ENCODE measurements around the gene PRND.
"Not testable (repeated sequence)": the region's sequence is repeated elsewhere in the genome, so short reads cannot be mapped to it uniquely, and the experiment has no call there.

PRND gene

GRCh38 chr20:4737857-4738627 is 16.3 kb downstream of the PRND start:
- no peak for DNase-seq (ENCODE audit: low read depth)

GRCh38 chr20:4740774-4741431 is 19.2 kb downstream of the PRND start:
- DNase-seq (ENCODE audit: low read depth) = no peak

GRCh38 chr20:4748847-4749246 is 27.1 kb downstream of the PRND start:
- no peak for DNase-seq (ENCODE audit: low read depth)

GRCh38 chr20:4749326-4749725 is 27.6 kb downstream of the PRND start:
- no peak for DNase-seq (ENCODE audit: low read depth)

- DNase-seq (ENCODE audit: low read depth) = no peak
Observed at GRCh38 chr20:4750381-4750780, 28.7 kb downstream of the PRND start.

GRCh38 chr20:4759100-4759884 is 37.6 kb downstream of the PRND start:
- DNase-seq (ENCODE audit: low read depth) = not testable (repeated sequence)

GRCh38 chr20:4763261-4763660 is 41.6 kb downstream of the PRND start:
- no peak for DNase-seq (ENCODE audit: low read depth)

- no peak for DNase-seq (ENCODE audit: low read depth)
Observed at GRCh38 chr20:4763723-4764510, 42.2 kb downstream of the PRND start.

- DNase-seq (ENCODE audit: low read depth) = no peak
Observed at GRCh38 chr20:4764805-4765204, 43.1 kb downstream of the PRND start.

GRCh38 chr20:4765681-4766080 is 44.0 kb downstream of the PRND start:
- no peak for DNase-seq (ENCODE audit: low read depth)

- no peak for DNase-seq (ENCODE audit: low read depth)
Observed at GRCh38 chr20:4766631-4767030, 44.9 kb downstream of the PRND start.

- no peak for DNase-seq (ENCODE audit: low read depth)
Observed at GRCh38 chr20:4767084-4767483, 45.4 kb downstream of the PRND start.

GRCh38 chr20:4769328-4769727 is 47.6 kb downstream of the PRND start:
- DNase-seq (ENCODE audit: low read depth) = no peak

GRCh38 chr20:4770026-4770425 is 48.3 kb downstream of the PRND start:
- no peak for DNase-seq (ENCODE audit: low read depth)

GRCh38 chr20:4771004-4771403 is 49.3 kb downstream of the PRND start:
- DNase-seq (ENCODE audit: low read depth) = no peak

GRCh38 chr20:4772132-4772531 is 50.4 kb downstream of the PRND start:
- DNase-seq (ENCODE audit: low read depth) = no peak

- not testable (repeated sequence) for DNase-seq (ENCODE audit: low read depth)
Observed at GRCh38 chr20:4773014-4773413, 51.3 kb downstream of the PRND start.

GRCh38 chr20:4773736-4774135 is 52.0 kb downstream of the PRND start:
- no peak for DNase-seq (ENCODE audit: low read depth)

- no peak for DNase-seq (ENCODE audit: low read depth)
Observed at GRCh38 chr20:4774207-4774606, 52.5 kb downstream of the PRND start.

GRCh38 chr20:4775322-4776078 is 53.8 kb downstream of the PRND start:
- no peak for DNase-seq (ENCODE audit: low read depth)

GRCh38 chr20:4776079-4776630 is 54.4 kb downstream of the PRND start:
- no peak for DNase-seq (ENCODE audit: low read depth)

All from HS-5 (cell line).